HCT116 (cell line): ENCODE results near the gene SLC6A8. TPM values are rescaled to one million over a fixed set of nuclear protein-coding genes. Genes with fewer than 3 reads are reported as not detected.
A peak's percentile ranks its signal among the peaks of the same experiment; 100 is the strongest.

Experiments used
- ATAC-seq: fragments of 200-7000 bp; cut with Tn5 transposase; 2 replicates; pipeline ENCODE4 v1.9.1; 2020; ENCODE audit warnings: mild to moderate bottlenecking, moderate library complexity
- BruUV-seq: library from RNA; stranded (reverse); fragments of 400-500 nt; replicated peaks from 2 replicates; lab custom pipeline; 2021; lab: Mats Ljungman, UMichigan
- CTCF ChIA-PET: fragments of 300-600 bp; sonication (Branson Sonifier 250); formaldehyde crosslinking; loops from one replicate; lab custom pipeline; 2021; ENCODE audit warnings: antibody characterized with exemption; lab: Charles Lee
- POLR2A ChIA-PET: fragments of 300-600, 350-600 bp; sonication (Branson Sonifier 250); formaldehyde crosslinking; loops from one replicate; lab custom pipeline; 2021; ENCODE audit warnings: antibody characterized with exemption; lab: Charles Lee
- RAD21 ChIA-PET, 2 experiments: fragments of 300-600 bp; sonication (Branson Sonifier 250); formaldehyde crosslinking; loops; one replicate each; lab custom pipeline; 2023; ENCODE audit warnings: low total read pairs in 2 of 2; ENCODE audit not compliant: uncharacterized antibody in 2 of 2, unreplicated experiment in 2 of 2, low non-redundant PET in 1 of 2; lab: Charles Lee
- DNase-seq: peaks from one replicate; pipeline ENCODE4 v3.0.0-alpha.2; 2010; ENCODE audit warnings: low read depth, low spot score
- H2AFZ ChIP-seq: fragments of 200-600 bp; shearing (Covaris generic), sonication (generic); 2 replicates; pipeline ENCODE4 v1.6.1; 2017; ENCODE audit warnings: low read depth, mixed run types, mixed read lengths, antibody characterized with exemption, low read length; ENCODE audit not compliant: poor library complexity, severe bottlenecking
- H3K27ac ChIP-seq: 2 replicates; pipeline ENCODE4 v1.5.1; 2012; ENCODE audit warnings: low read depth, low read length
- H3K27me3 ChIP-seq: fragments of 200-600 bp; sonication (generic); 2 replicates; pipeline ENCODE4 v1.6.1; 2016; ENCODE audit warnings: mixed run types, low read length, mixed read lengths; ENCODE audit not compliant: insufficient read depth
- H3K36me3 ChIP-seq, 2 experiments: fragments of 200-500 bp in 1 of 2; fragments of 200-600 bp in 1 of 2; sonication (Bioruptor generic) in 1 of 2; sonication (generic) in 1 of 2; 2 replicates each; pipeline versions ENCODE4 v1.5.1 to v1.6.1; 2014 to 2016; ENCODE audit warnings: low read length in 2 of 2, inconsistent platforms in 1 of 2, mixed read lengths in 1 of 2, mixed run types in 1 of 2; ENCODE audit not compliant: insufficient read depth in 2 of 2, control insufficient read depth in 1 of 2
- H3K4me1 ChIP-seq, 2 experiments: fragments of 200-600 bp in 1 of 2; sonication (generic) in 1 of 2; 2 replicates each; pipeline versions ENCODE4 v1.5.1 to v1.6.1; 2012 to 2017; ENCODE audit warnings: low read length in 2 of 2, inconsistent platforms in 1 of 2, mild to moderate bottlenecking in 1 of 2, mixed read lengths in 1 of 2, mixed run types in 1 of 2, moderate library complexity in 1 of 2; ENCODE audit not compliant: insufficient read depth in 2 of 2, control insufficient read depth in 1 of 2
- H3K4me2 ChIP-seq: fragments of 200-600 bp; sonication (generic); 2 replicates; pipeline ENCODE4 v1.6.1; 2017; ENCODE audit warnings: mixed run types, low read length, mixed read lengths
- H3K4me3 ChIP-seq, 2 experiments: fragments of 200-600 bp in 1 of 2; sonication (generic) in 1 of 2; replicated peaks in 1 of 2; 2 replicates each; pipeline ENCODE4 v1.5.1; 2011 to 2016; ENCODE audit warnings: low read length in 2 of 2, control low read depth in 1 of 2, low read depth in 1 of 2, mild to moderate bottlenecking in 1 of 2, mixed read lengths in 1 of 2, mixed run types in 1 of 2
- H3K79me2 ChIP-seq: fragments of 200-600 bp; sonication (generic); 2 replicates; pipeline ENCODE4 v1.6.1; 2017; ENCODE audit warnings: mild to moderate bottlenecking, mixed run types, low read length, moderate library complexity, mixed read lengths; ENCODE audit not compliant: insufficient read depth
- H3K9ac ChIP-seq: fragments of 200-600 bp; sonication (generic); 2 replicates; pipeline ENCODE4 v1.6.1; 2016; ENCODE audit warnings: low read length, mixed read lengths
- H3K9me2 ChIP-seq: fragments of 200-600 bp; sonication (generic), shearing (Covaris generic); 2 replicates; pipeline ENCODE4 v1.6.1; 2017; ENCODE audit warnings: mixed run types, mild to moderate bottlenecking, moderate library complexity; ENCODE audit not compliant: insufficient read depth
- H3K9me3 ChIP-seq, 2 experiments: fragments of 200-500 bp in 1 of 2; fragments of 200-600 bp in 1 of 2; sonication (Bioruptor generic) in 1 of 2; sonication (generic) in 1 of 2; 2 replicates each; pipeline ENCODE4 v1.6.1; 2014 to 2017; ENCODE audit warnings: low read length in 2 of 2, mixed read lengths in 2 of 2, inconsistent platforms in 1 of 2, low read depth in 1 of 2, mild to moderate bottlenecking in 1 of 2, mixed run types in 1 of 2, moderate library complexity in 1 of 2; ENCODE audit not compliant: control insufficient read depth in 1 of 2, insufficient read depth in 1 of 2
- H4K20me1 ChIP-seq: fragments of 200-600 bp; sonication (generic), shearing (Covaris generic); 2 replicates; pipeline ENCODE4 v1.6.1; 2017; ENCODE audit warnings: mixed run types, mild to moderate bottlenecking, moderate library complexity; ENCODE audit not compliant: insufficient read depth
- CEBPB ChIP-seq: IDR thresholded peaks from 2 replicates; pipeline ENCODE4 v1.6.1; 2012; ENCODE audit warnings: low read depth
- ELF1 ChIP-seq: IDR thresholded peaks from 2 replicates; pipeline ENCODE4 v1.6.1; 2012; ENCODE audit warnings: low read depth, borderline replicate concordance
- EZH2 ChIP-seq: fragments of 200-600 bp; sonication (generic); IDR thresholded peaks from 2 replicates; pipeline ENCODE4 v1.6.1; 2017; ENCODE audit warnings: antibody characterized with exemption, mixed run types
- EZH2phosphoT487 ChIP-seq: fragments of 200-600 bp; IDR thresholded peaks from 2 replicates; pipeline ENCODE4 v1.6.1; 2018; ENCODE audit warnings: antibody characterized with exemption, borderline replicate concordance
- FOSL1 ChIP-seq: IDR thresholded peaks from 2 replicates; pipeline ENCODE4 v1.6.1; 2012; ENCODE audit warnings: low read depth
- JUND ChIP-seq: IDR thresholded peaks from 2 replicates; pipeline ENCODE4 v1.6.1; 2012
- POLR2AphosphoS5 ChIP-seq: IDR thresholded peaks from 2 replicates; pipeline ENCODE4 v1.6.1; 2011; ENCODE audit warnings: mild to moderate bottlenecking, low read depth, low read length, moderate library complexity
- RAD21 ChIP-seq: IDR thresholded peaks from 2 replicates; pipeline ENCODE4 v1.6.1; 2012; ENCODE audit warnings: low read depth, mild to moderate bottlenecking
- SIN3A ChIP-seq: IDR thresholded peaks from 2 replicates; pipeline ENCODE4 v1.6.1; 2012; ENCODE audit warnings: low read depth
- SP1 ChIP-seq: IDR thresholded peaks from 2 replicates; pipeline ENCODE4 v1.6.1; 2012; ENCODE audit warnings: low read depth
- TCF7L2 ChIP-seq: IDR thresholded peaks from 2 replicates; pipeline ENCODE4 v1.7.0; 2011; ENCODE audit warnings: borderline replicate concordance, inconsistent platforms; ENCODE audit not compliant: insufficient read depth, insufficient read length; ENCODE audit errors: extremely low read depth
- ZFX ChIP-seq: fragments of 450-650 bp; IDR thresholded peaks from 2 replicates; pipeline ENCODE4 v1.6.1; 2017
- ZNF274 ChIP-seq: fragments of 200-500 bp; sonication (Bioruptor generic); IDR thresholded peaks from 2 replicates; pipeline ENCODE4 v1.6.1; 2014; ENCODE audit warnings: mild to moderate bottlenecking, low read depth, low read length, inconsistent platforms
- intact Hi-C: fragments of 100-400 bp; cut with micrococcal nuclease; formaldehyde crosslinking; loops from 2 replicates; pipeline ENCODE4 v1.10.0; 2022
- total RNA-seq: library from RNA; stranded (reverse); gene quantifications from one replicate; pipeline ENCODE4 v1.2.1, GENCODE V29; 2021; ENCODE audit not compliant: unreplicated experiment
- TF ChIP-seq, protein P1 (sequence below): IDR thresholded peaks from 2 replicates; pipeline ENCODE4 v1.6.1; 2012
- TF ChIP-seq, protein P2 (sequence below): IDR thresholded peaks from 2 replicates; pipeline ENCODE4 v1.6.1; 2012
- TF ChIP-seq, protein P3 (sequence below): IDR thresholded peaks from 2 replicates; pipeline ENCODE4 v1.6.1; 2011; ENCODE audit warnings: mild to moderate bottlenecking, low read length, moderate library complexity; ENCODE audit not compliant: insufficient replicate concordance; ENCODE audit errors: extremely low read depth
- TF ChIP-seq, protein P4 (sequence below), 3 experiments: fragments of 200-600 bp in 1 of 3; sonication (generic) in 1 of 3; IDR thresholded peaks in 2 of 3; conservative IDR thresholded peaks in 1 of 3; 2 replicates each; pipeline ENCODE4 v1.5.1; 2012 to 2017; ENCODE audit warnings: low read depth in 2 of 3, low read length in 2 of 3, antibody characterized with exemption in 1 of 3, borderline replicate concordance in 1 of 3, control low read depth in 1 of 3, mild to moderate bottlenecking in 1 of 3, mixed read lengths in 1 of 3, mixed run types in 1 of 3, moderate library complexity in 1 of 3; ENCODE audit not compliant: insufficient read depth in 1 of 3

Gene SLC6A8
- total RNA-seq, 1 experiment from 2014 or later, result 101 TPM

DNA sequence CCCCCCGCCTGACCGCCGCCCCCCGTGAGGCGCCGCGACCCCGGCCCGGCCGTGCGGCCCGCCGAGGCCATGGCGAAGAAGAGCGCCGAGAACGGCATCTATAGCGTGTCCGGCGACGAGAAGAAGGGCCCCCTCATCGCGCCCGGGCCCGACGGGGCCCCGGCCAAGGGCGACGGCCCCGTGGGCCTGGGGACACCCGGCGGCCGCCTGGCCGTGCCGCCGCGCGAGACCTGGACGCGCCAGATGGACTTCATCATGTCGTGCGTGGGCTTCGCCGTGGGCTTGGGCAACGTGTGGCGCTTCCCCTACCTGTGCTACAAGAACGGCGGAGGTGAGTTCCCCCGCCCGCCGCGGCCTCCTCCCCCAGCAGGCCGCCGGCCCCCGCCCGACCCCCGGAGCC lies 780 bp downstream of the SLC6A8 start:
- CTCF ChIA-PET, result no interaction called here
- Histone ChIP-seq H3K27ac (peak overlapping the region; percentile 74; the same call in 1 of the 2 replicates), H3K9ac (peak overlapping the region; percentile 63), H3K9me3 (no peaks in the 10 kb centered on the region), H3K4me1 (peaks cover 4 to 24% of the 10 kb centered on the region in 2 experiments; a peak in 3 of 4 replicates), H3K36me3 (no peaks in the 10 kb centered on the region), H3K4me2 (peak overlapping the region; percentile 41), H4K20me1 (no peaks in the 10 kb centered on the region), H3K79me2 (peaks cover 22% of the 10 kb centered on the region), H3K9me2 (no peaks in the 10 kb centered on the region), H2AFZ (no peak overlapping the region), H3K4me3 (peak overlapping the region; percentile 40 to 54), H3K27me3 (no peaks in the 10 kb centered on the region)
- ATAC-seq (peak; percentile 1; the same call in 1 of the 2 replicates), DNase-seq (no peak)
- intact Hi-C loops, result no loop called here
- no peak for TF ChIP-seq FOSL1
- POLR2A ChIA-PET, result no interaction called here
- no TSS peak for BruUV-seq
- RAD21 ChIA-PET, result no interaction called here

DNA sequence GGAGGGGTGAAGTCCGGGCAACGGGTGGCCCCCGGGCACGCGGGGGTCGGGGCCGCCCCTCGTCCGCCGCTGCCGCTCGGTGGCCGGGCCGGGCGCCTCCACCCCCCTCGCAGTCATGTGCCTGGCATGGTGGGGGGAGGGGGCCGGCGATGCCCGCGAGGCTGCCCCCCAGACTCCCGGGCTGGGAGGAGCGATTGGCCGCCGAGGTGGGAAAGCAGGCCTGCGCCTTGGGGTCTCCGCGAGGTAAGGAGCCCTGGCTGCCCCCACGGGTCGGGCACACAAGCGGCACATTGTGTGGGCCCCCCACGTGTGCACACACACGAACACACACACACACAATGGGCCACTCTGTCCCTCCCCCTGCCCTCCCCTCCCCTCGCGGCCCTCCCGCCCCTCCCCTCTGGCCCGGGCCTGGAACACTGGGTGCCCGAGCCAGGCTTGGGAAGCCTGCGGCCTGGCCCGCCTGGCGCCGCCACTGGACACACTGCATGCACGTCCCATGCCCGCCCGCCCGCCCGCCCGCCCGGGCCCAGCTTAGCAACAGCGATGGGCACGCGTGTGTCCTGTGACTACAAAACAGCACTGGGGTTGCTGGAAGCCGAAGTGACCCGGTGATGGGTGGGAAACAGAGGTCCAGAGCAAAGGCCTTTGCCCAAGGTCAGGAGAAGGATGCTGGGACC lies 1.3 kb downstream of the SLC6A8 start:
- Histone ChIP-seq H4K20me1 (no peaks in the 10 kb centered on the region), H3K4me3 (peak overlapping the region; percentile 49 to 55), H3K4me2 (peak overlapping the region; percentile 74), H2AFZ (no peak overlapping the region), H3K27me3 (no peaks in the 10 kb centered on the region), H3K27ac (peak overlapping the region; percentile 74; the same call in 1 of the 2 replicates), H3K9ac (peak overlapping the region; percentile 63), H3K4me1 (peaks cover 4 to 24% of the 10 kb centered on the region in 2 experiments; a peak in 3 of 4 replicates), H3K36me3 (no peaks in the 10 kb centered on the region), H3K9me2 (no peaks in the 10 kb centered on the region), H3K79me2 (peaks cover 22% of the 10 kb centered on the region), H3K9me3 (no peaks in the 10 kb centered on the region)
- intact Hi-C loops, result no loop called here
- BruUV-seq, result no TSS peak
- ChIA-PET CTCF (no interaction called here), RAD21 (no interaction called here), POLR2A (no interaction called here)
- ATAC-seq (peak; percentile 30), DNase-seq (no peak)
- TF ChIP-seq SIN3A, result no peak
- TF ChIP-seq ELF1, result no peak
- no peak for TF ChIP-seq ZNF274
- no peak for TF ChIP-seq SP1
- TF ChIP-seq EZH2, result no peak
- TF ChIP-seq, protein P1, sequence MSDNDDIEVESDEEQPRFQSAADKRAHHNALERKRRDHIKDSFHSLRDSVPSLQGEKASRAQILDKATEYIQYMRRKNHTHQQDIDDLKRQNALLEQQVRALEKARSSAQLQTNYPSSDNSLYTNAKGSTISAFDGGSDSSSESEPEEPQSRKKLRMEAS, result no peak
- TF ChIP-seq, protein P2, sequence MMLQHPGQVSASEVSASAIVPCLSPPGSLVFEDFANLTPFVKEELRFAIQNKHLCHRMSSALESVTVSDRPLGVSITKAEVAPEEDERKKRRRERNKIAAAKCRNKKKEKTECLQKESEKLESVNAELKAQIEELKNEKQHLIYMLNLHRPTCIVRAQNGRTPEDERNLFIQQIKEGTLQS, result no peak
- no peak for TF ChIP-seq EZH2phosphoT487
- TF ChIP-seq, protein P3, sequence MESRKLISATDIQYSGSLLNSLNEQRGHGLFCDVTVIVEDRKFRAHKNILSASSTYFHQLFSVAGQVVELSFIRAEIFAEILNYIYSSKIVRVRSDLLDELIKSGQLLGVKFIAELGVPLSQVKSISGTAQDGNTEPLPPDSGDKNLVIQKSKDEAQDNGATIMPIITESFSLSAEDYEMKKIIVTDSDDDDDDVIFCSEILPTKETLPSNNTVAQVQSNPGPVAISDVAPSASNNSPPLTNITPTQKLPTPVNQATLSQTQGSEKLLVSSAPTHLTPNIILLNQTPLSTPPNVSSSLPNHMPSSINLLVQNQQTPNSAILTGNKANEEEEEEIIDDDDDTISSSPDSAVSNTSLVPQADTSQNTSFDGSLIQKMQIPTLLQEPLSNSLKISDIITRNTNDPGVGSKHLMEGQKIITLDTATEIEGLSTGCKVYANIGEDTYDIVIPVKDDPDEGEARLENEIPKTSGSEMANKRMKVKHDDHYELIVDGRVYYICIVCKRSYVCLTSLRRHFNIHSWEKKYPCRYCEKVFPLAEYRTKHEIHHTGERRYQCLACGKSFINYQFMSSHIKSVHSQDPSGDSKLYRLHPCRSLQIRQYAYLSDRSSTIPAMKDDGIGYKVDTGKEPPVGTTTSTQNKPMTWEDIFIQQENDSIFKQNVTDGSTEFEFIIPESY, result no peak
- no peak for TF ChIP-seq JUND
- no peak for TF ChIP-seq ZFX
- no peak for TF ChIP-seq POLR2AphosphoS5
- no peak for TF ChIP-seq RAD21
- TF ChIP-seq, protein P4, sequence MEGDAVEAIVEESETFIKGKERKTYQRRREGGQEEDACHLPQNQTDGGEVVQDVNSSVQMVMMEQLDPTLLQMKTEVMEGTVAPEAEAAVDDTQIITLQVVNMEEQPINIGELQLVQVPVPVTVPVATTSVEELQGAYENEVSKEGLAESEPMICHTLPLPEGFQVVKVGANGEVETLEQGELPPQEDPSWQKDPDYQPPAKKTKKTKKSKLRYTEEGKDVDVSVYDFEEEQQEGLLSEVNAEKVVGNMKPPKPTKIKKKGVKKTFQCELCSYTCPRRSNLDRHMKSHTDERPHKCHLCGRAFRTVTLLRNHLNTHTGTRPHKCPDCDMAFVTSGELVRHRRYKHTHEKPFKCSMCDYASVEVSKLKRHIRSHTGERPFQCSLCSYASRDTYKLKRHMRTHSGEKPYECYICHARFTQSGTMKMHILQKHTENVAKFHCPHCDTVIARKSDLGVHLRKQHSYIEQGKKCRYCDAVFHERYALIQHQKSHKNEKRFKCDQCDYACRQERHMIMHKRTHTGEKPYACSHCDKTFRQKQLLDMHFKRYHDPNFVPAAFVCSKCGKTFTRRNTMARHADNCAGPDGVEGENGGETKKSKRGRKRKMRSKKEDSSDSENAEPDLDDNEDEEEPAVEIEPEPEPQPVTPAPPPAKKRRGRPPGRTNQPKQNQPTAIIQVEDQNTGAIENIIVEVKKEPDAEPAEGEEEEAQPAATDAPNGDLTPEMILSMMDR (IDR thresholded peaks at IDR 0.05 in 2 of 3, conservative IDR thresholded peaks at IDR 0.05 in 1 of 3; ENCODE audit: borderline replicate concordance in 1 of 3, insufficient read depth in 1 of 3, low read depth in 2 of 3, low read length in 2 of 3), result no peak
- no peak for TF ChIP-seq CEBPB
- no peak for TF ChIP-seq TCF7L2
